ENCODE data around the gene TRIM37.

The TRIM37 gene

DNA sequence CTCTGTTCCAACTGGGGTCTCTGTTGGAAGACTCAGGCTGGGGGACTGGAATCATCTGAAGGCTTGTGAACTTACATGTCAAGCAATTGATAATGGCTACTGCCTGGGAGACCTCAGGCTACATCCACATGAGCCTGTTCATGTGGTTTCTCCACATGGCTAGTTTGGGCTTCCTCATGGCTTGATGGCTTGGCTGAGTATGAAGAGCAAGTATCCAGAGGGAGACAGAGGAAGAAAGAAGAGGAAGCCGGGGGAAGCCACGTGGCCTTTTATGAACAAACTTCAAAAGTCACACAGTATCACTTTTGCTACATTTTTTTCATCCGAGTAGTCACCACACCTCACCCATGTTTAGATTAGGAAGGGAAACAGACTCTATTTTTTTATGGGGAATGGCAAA is 158.9 kb downstream of the TRIM37 start:
- DNase-seq (ENCODE audit: low read depth in 1 of 2, low spot score in 1 of 2): no peak

DNA sequence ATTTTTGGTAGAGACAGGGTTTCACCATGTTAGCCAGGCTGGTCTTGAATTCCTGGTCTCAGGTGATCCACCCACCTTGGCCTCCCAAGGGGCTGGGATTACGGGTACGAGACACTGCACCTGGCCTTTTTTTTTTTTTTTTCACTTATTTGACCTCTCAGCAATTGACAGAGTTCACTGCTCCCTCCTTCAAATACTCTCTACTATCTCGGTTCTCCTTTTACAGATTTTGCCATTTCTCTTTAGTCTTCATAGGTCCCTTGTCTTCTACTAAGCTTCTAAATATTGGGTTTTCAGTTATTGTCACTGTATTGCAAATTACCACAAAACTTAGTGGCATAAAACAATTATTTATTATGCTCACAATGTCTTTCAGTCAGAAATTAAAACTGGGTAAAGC is 159.3 kb downstream of the TRIM37 start:
- DNase-seq (ENCODE audit: low read depth in 1 of 2, low spot score in 1 of 2): no peak

DNA sequence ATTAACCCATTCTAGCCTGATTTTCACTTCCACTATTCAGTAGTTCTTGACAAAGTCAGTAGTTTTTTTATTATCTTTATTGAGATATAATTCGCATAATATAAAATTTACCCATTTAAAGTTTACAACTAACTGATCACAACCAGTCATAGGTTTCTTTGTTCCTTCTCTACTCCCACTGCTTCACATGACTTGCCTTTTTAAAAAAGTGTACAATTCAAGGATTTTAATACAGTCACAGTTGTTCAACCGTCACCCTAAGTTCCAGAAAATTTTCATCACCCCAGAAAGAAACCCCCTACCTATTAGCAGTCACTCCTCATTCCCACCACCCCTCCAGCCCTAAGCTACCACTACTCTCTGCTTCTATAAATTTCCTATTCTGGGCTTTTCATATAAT is 162.5 kb downstream of the TRIM37 start:
- no peak for DNase-seq (ENCODE audit: low read depth in 1 of 2, low spot score in 1 of 2)

DNA sequence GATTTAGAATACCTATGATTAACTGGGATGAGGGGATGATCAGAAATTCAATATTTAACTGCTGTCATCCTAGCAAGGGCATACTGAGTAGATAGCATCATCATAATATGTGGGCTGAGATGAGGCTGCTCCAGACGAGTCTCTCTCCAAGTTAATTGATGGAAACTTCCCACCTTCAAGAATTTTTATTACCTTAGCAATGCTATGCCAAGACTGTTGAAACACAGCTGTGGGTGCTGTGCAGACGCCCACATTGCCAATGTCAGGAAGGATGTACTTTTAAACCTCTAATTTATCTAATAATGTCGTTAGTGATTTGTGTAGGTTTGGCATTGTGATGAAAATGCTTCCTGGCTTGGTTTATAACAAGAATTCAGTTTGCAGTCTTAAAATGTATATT is 170.4 kb downstream of the TRIM37 start:
- no peak for DNase-seq (ENCODE audit: low read depth in 1 of 2, low spot score in 1 of 2)

DNA sequence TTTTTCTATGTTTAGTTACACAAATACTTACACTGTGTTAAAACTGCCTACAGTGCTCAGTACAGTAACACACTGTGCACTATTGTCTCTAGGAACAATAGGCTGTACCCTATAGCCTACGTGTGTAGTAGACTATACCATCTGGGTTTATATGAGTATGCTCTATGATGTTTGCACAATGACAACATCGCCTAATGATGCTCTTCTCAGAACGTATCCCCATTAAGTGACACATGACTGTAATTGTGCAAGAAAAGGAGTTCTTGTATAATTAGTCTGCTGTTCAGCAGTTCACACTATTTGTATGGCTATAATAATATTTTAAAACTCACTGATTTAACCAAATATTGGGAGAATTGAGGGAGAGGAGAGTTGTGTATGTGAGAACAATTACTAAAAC is 173.7 kb downstream of the TRIM37 start:
- DNase-seq (ENCODE audit: low read depth in 1 of 2, low spot score in 1 of 2): no peak
